ENCODE data around the gene BRCA1. TPM values are rescaled to one million over a fixed set of nuclear protein-coding genes. Genes with fewer than 3 reads are reported as not detected.

Gene BRCA1
- total RNA-seq, 1 donor from 2014 or later, result 0.85 TPM

- Histone ChIP-seq H3K27me3 (no peaks in the 10 kb centered on the region), H3K4me3 (no peak overlapping the region), H3K9me3 (no peaks in the 10 kb centered on the region), H3K27ac (no peak overlapping the region), H3K4me1 (no peaks in the 10 kb centered on the region), H3K36me3 (no peaks in the 10 kb centered on the region)
- intact Hi-C loops (cut with DNase I), result no loop called here
- no peak for TF ChIP-seq CTCF (IDR thresholded peaks at IDR 0.05)
- no peak for DNase-seq (ENCODE audit: low spot score in 2 of 2)
These were observed 90.9 kb downstream of the BRCA1 start for GRCh38 chr17:43033948-43034881.

GRCh38 chr17:43031666-43032065 lies 93.5 kb downstream of the BRCA1 start:
- Histone ChIP-seq H3K27ac (no peak overlapping the region), H3K36me3 (no peaks in the 10 kb centered on the region), H3K9me3 (no peaks in the 10 kb centered on the region), H3K4me3 (no peak overlapping the region), H3K4me1 (no peaks in the 10 kb centered on the region), H3K27me3 (no peaks in the 10 kb centered on the region)
- intact Hi-C loops (cut with DNase I), result no loop called here
- TF ChIP-seq CTCF (IDR thresholded peaks at IDR 0.05), result no peak
- DNase-seq (ENCODE audit: low spot score in 2 of 2), result no peak

DNA sequence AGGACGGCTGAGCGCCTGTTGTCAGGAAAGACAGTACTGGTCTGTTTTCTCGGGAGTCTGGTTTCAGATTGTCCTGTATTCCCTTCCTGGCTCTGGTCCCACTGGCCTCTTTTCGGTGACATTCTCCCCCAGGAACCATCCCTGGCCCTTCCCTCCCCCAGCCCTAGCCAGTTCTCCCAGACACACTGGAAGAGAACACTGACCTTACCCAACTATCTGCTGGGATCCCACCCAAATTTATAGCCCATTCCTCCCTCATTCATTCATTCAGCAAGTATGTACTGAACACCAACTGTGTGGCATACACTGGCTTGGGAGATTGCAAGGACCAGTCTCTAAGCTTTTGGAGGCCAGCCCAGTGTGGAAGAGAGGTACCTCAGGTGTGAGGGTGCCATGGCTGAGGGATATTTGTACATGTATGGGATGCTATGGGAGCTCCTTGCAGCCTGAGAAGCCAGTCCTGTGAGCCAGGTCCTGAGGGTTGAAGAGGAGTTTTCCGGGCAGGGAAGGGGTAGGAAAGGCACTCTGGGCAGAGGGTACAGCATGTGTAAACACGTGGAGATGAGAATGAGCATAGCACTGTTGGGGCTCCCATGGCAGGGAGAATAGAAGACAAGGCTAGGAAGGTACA lies 94.9 kb downstream of the BRCA1 start:
- Histone ChIP-seq H3K9me3 (no peaks in the 10 kb centered on the region), H3K27me3 (no peaks in the 10 kb centered on the region), H3K27ac (no peak overlapping the region), H3K4me3 (no peak overlapping the region), H3K36me3 (no peaks in the 10 kb centered on the region), H3K4me1 (peaks cover 0 to 3% of the 10 kb centered on the region in 2 donors)
- DNase-seq (ENCODE audit: low spot score in 2 of 2), result no peak
- TF ChIP-seq CTCF (IDR thresholded peaks at IDR 0.05), result no peak
- intact Hi-C loops (cut with DNase I), result no loop called here

GRCh38 chr17:43028221-43028861 lies 96.8 kb downstream of the BRCA1 start:
- H3K27me3 ChIP-seq, result no peaks in the 10 kb centered on the region
- intact Hi-C loops (cut with DNase I), result loop anchor here (10.0 kb wide), 1 partner anchor 456 kb away; the partner anchor contains the start of gene DHX8
- H3K9me3 ChIP-seq, result no peaks in the 10 kb centered on the region
- H3K4me1 ChIP-seq, result peaks cover 0 to 4% of the 10 kb centered on the region in 2 donors
- no peak overlapping the region for H3K27ac ChIP-seq
- H3K36me3 ChIP-seq, result no peaks in the 10 kb centered on the region
- no peak for DNase-seq (ENCODE audit: low spot score in 2 of 2)
- TF ChIP-seq CTCF (IDR thresholded peaks at IDR 0.05), result no peak
- H3K4me3 ChIP-seq, result no peak overlapping the region

DNA sequence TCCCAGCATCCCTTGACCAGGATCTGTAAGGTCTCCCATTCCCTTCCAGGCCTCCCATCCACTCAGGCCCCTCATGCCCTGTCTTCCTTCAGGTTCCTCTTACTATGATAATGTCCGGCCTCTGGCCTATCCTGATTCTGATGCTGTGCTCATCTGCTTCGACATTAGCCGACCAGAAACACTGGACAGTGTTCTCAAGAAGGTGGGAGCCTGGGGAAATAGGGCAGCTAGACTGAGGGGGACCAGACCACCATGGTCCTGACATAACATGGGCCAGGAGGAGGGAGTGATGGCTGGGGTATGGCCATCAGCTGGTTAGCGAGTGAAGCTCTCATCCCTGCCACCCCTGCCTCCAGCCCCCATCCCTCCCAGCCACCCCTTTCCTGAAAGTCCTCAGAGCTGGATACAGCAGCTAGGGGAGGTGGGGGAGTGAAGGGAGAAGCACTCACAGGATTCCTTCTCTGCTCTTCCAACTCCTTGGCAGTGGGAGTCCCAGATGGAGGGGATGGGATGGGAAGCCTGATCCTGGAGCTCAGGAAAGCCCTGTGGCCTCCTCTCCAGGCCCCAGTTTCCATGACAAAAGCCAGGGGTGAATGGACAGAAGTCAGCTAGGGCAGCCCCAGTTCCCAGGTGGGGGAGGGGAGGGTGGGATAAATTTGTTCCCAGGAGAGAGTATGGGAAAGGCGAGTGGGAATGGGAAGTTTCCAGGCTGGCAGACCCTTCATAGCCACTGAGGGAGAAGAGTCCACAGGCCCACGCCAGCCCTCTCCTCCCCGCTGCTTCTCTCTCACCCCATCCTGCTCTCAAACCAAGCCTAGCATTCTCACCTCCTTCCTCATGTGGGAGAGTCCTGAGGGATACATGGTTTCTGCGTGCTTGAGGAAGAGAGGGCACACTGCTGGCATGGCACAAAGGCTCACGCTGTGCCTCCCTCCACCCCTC lies 97.8 kb downstream of the BRCA1 start:
- Histone ChIP-seq H3K27me3 (no peaks in the 10 kb centered on the region), H3K9me3 (no peaks in the 10 kb centered on the region), H3K27ac (no peak overlapping the region), H3K4me3 (no peak overlapping the region), H3K36me3 (no peaks in the 10 kb centered on the region), H3K4me1 (peaks cover 0 to 8% of the 10 kb centered on the region in 2 donors)
- intact Hi-C loops (cut with DNase I), result loop anchor here (10.0 kb wide), 1 partner anchor 457 kb away; the partner anchor contains the start of gene DHX8
- no peak for DNase-seq (ENCODE audit: low spot score in 2 of 2)
- no peak for TF ChIP-seq CTCF (IDR thresholded peaks at IDR 0.05)
